HTR-8/SVneo (cell line): Measurements from ENCODE around the gene PLAAT5.

ENCODE experiments used
- DNase-seq: peaks from one replicate; pipeline ENCODE4 v3.0.0; 2011; ENCODE audit warnings: low spot score, mixed read lengths; ENCODE audit not compliant: insufficient read length
- FAIRE-seq: peaks from 2 replicates; lab custom pipeline; 2011; peaks lifted over from hg19 to GRCh38; lab: Jason Lieb, UNC

The PLAAT5 gene

DNA sequence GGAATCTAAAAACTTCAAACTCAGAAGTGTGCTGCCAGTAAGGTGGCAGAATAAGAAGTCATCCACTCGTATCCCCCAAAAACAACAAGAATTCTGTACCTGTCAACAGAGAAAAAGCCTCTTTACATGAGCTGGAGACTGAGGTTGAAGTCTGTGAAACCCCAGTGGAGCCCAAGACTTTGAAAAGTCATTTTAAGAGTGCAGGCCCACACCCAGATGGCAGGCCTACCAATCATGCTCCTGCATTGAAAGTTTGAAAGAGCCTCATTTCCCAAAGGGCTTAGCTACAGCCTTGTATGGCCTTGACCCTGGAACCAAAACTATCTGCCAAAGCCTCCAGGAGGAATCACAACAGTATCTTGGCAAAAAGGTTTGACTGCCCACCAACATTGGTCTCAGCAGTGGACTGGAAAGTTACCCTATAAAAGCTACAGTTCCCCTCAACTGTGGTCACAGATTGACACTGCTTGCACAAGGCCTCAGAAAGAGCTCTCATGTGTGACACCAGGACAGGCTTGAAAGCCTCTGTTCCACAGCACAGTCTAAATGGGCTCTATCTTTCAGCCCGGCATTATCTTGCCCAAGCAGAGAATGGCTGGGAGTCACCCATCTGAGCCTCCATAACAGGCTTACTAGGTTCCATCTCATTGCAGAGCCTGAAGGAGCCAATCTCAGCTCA, 73.7 kb downstream of the PLAAT5 start:
- DNase-seq, result no peak
- no peak for FAIRE-seq
